HG02588 (cell line): Measurements from ENCODE around the gene OR13J1.

Experiments
- ATAC-seq: cut with Tn5 transposase; IDR thresholded peaks from one replicate; pipeline ENCODE4 v1.9.1; 2021; ENCODE audit warnings: mild to moderate bottlenecking, moderate library complexity; ENCODE audit not compliant: unreplicated experiment

Gene OR13J1

DNA sequence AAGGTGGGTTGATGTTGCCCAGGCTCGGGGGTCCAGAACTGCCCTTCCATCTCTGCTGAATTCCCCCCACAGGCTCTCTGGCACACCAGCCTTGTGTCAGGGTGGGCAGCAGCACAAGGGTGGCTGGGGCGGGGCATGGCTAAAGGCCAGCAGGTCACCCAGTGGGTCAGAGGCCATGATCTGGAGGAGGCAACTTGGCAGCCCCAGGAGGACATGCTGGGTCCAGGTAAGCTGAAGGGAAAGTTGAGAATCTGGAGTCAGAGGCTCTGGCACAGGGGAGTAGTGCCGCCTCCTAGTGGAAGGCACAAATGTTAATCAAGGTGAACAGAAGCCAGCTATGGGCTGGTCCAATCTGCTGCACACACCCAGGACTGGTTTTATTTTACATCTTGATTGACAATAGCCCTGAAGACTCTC is 35.0 kb downstream of the OR13J1 start:
- ATAC-seq, result no peak

DNA sequence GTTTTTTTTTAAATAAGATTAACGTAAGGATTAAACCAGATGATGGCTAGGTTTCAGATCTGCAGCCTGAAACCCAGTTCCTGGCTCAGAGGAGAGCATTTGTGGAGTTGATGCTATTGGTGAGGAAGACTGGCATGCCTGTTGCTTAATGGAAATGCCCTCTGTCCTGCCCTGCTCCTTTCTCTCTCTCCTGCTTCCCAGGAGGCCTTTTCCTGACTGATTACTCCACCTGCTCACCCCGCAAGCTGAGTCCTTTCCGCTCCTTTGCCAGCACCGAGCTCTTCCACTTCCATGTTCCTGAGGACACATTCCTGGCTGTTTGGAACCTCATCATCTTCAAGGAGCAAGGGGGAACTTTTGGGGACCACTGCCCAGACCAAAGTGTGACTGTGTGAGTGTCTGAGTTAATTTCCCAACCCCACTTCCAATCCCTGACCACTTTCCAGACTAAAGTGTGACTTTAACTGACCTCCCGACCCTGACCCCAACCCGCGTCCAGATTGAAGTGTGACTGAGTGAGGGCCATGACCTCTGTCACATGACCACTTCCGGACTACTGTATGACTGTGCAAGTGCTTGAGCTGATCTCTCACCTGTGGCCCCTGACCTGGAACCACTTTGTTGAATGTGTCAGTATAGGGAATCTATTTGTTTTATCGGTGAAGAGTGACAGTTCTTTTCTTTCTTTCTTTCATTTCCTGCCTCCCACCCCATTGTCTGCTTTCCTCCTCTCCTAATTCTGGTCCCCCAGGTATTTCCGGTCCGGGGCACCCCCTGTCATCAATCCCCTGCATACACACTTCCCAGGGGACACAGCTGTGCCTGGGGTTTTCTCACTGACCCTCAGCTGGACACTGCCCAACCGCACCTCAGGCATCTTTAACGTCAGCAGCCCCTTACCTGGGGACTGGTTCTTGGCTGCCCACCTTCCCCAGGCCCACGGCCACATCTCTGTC is 35.7 kb downstream of the OR13J1 start:
- ATAC-seq, result no peak

DNA sequence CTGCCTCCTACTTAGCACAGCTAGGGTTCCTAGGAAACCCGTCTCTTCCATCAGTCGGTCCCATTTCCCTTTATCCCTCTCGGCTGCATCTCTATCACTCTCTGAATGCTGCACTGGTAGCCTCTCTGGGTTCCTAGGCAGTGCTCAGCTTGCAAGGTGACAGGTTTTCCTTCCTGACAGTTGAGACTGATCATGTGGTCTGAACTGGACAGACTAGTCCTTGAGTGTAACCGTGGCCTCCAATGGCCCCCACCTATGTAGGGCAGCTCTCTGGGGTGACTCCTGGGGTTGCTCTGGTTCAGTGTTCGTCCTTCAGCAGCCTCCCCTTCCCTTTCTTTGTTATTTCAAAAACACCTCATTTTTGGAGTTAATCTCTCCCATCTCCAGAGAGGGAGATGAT is 37.4 kb downstream of the OR13J1 start:
- no peak for ATAC-seq

DNA sequence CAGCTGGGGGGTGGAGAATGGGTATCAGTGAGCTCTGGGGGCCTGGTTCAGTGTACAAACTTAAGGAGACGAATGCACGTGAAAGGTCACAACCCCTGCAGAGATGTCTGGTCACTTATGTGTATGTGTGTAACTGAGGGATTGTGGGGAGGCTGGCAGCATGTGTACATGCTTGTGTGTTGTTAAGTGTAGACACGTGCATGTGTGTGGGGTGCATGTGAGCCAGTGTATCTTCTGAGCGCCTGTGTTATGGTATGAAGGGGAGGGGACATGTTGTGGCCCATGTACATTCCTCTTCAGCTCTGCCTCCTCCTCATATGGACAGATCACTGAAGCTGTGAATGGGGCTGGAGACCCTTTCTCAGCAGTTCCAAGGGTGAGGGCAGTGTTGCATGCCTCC is 39.2 kb downstream of the OR13J1 start:
- ATAC-seq, result no peak

DNA sequence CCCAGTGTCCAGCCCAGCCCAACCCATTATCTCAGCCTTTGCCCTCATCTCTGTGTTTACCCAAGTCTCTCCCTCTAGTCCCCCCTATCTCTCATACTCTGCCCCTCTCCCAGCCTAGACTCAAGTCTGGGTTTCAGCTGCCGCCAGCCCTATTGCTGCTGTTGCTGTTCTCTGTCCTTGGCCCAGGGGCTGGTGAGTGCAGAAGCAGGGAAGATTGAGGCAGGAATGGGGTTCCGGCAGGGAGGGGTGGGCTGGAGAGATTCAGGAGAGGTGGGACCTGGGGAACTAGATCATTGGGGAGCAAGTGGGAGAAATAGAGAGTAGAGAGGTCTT is 40.5 kb downstream of the OR13J1 start:
- ATAC-seq, result no peak

DNA sequence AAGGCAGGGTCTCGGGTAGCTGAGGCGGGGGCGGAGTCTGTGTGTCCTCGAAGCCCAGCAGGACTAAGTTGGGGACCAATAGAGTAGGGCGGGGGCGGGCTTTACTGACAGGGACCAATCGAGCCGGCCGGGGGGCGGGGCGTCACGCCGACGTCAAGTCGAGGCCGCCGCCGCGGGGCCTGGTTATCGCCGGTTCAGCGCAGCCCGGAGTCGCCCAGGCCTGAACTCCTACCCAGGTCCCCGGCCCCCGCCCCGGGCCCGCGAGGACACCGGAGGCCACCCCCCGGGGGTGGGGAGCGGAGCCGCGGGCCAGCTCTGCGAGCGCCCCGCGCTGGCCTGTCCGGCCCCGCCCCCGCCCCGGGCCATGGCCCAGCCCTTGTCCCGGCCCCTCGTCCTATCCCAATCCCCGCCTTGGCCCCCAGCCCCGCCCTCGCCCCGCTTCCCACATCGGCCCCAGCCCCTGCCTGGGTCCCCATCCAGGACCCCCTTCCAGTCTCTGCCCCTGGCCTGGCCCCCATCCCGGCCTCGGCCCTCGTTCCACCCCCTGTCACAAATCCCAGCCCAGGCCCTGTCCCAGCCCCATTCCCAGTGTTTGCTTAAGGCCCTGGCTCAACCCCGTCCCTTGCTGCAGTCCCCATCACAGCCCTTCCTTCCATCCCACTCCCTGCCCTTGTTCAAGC is 41.0 kb downstream of the OR13J1 start, which contains the start of gene TMEM8B:
Gene TMEM8B, plus strand, starts transcription at position 145 of the 680 bp plus-strand sequence. Its CDS starts 220 bp downstream, at position 365.
- ATAC-seq, result peak; percentile 80

DNA sequence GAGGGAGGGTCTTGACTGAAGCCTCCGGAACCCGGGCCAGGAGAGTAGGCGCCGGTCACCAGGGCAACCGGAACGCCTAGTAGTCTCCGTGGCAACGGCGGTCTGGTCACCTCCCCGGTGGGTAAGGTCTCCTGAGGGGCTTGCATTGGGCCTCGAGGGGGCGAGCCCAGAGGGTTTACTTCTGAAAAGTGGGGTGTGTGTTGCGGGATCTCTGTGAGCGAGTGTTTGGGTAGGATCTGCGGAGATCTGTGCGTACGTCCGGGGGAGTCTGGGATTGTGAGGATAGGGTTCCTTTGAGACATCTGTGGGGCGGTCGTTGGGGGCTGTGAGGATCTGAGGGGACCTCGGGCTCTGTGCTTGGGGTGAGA is 41.5 kb downstream of the OR13J1 start, which contains the start of gene FAM221B:
Gene FAM221B, minus strand, starts transcription at position 17 of the 368 bp plus-strand sequence. CDS start 2,571 bp downstream, outside the sequence.
- ATAC-seq, result no peak

DNA sequence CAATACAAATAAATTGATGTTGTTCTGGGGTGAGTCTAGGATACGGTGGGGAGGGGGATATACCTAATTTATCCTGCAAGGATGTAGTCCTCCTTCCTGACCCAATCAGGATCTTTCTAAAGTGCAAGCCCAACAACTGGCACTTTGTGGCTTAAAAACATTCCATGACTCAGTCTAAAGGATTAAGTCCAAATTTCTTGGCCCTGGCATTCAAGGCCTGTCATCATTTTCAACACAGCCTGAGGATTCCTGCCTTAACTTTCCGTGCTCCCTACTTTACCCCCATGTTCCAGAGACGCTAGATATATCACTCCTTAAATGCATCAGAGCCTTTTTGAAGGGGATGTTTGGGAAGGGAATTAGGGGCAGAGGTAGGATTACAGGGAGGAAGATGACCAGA is 42.7 kb downstream of the OR13J1 start:
- ATAC-seq, result no peak

DNA sequence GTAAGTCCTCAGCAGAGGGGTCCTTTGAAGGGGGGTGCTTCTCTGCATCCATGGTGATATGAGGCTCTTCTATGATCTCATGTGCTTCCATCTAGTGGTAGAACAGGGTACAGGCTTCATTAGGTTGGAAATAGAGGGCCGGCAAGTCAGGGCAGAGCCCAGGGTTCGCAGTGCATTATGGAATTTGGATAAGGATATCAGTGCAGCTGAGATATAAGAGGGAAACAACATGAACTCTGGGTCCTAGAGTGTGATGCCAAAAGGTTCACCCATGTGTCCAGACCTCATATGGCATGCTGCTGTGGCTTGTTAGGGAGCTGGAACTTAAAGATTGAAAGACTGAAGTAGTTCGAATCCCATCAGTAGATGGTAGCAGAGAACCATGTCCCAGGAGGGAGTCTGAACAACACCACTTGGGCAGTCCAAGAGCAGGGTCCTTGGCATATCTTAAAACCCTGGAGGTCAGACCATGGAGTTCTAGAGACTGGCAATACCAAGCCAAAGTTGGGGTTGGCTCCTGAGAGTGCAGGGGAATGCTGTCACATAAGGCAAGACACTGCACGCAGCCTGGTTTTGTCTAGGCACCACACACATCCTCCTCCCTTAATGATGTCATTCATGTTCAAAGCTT is 44.0 kb downstream of the OR13J1 start:
- no peak for ATAC-seq

DNA sequence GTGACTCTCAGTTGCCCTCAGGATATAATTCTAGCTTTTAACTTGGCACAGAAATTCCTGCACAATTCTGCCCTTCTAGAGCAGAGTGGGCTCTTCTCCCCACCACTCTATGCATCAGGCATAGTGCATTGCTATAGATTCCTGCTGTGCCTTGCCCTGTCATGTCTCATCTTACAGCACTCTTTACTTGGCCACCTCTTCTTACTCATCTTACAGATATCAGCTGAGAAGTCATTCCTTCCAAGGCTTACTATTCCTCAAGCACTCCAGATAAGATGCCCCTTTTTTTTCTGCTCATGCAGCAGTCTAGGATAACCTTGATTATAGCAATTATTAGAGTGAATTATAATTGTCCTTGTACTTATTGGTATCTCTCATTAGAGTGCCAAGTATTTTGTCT is 47.3 kb downstream of the OR13J1 start:
- no peak for ATAC-seq

DNA sequence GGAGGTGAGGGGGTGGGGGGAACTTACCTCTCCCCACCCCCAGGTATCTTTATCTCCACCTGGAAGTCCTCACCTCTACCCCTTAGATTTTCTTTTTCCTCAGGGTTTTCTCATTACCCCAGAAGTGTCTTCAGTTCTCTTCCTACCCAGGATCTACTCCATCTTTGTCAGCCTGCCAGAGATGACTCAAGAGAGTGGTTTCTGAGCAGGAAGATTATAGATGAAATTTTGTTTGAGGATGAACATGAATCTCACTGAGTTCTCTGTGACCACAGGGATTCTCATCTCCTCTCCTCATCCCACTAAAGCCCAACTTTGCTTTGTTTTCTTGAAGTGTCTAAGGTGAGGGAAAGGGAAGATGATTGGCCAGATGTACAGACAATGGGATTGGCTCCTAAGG is 50.1 kb downstream of the OR13J1 start:
- no peak for ATAC-seq
